ENCODE results near the gene TMC2. TPM values are rescaled to one million over a fixed set of nuclear protein-coding genes. Genes with fewer than 3 reads are reported as not detected.

The TMC2 gene
- total RNA-seq, 1 experiment from 2014 or later = not detected

GRCh38 chr20:2626853-2627541 is 90.6 kb downstream of the TMC2 start:
- Mint-ChIP-seq H3K27ac (no peak overlapping the region), H3K27me3 (ENCODE audit: low read depth) (peaks cover 34% of the 10 kb centered on the region), H3K4me3 (no peak overlapping the region), H3K9me3 (peaks cover 19% of the 10 kb centered on the region), H3K4me1 (no peaks in the 10 kb centered on the region), H3K36me3 (no peaks in the 10 kb centered on the region)
- no peak for DNase-seq (ENCODE audit: low spot score)
- no peak for ATAC-seq
- ChIA-PET POLR2A (no interaction called here), CTCF (no interaction called here)
- TF ChIP-seq NR3C1 (CRISPR knock-in tag; conservative IDR thresholded peaks at IDR 0.05; ENCODE audit: low read depth) = no peak
- TF ChIP-seq FOXK1 (CRISPR knock-in tag; IDR thresholded peaks at IDR 0.05) = no peak
- TF ChIP-seq, protein P1, sequence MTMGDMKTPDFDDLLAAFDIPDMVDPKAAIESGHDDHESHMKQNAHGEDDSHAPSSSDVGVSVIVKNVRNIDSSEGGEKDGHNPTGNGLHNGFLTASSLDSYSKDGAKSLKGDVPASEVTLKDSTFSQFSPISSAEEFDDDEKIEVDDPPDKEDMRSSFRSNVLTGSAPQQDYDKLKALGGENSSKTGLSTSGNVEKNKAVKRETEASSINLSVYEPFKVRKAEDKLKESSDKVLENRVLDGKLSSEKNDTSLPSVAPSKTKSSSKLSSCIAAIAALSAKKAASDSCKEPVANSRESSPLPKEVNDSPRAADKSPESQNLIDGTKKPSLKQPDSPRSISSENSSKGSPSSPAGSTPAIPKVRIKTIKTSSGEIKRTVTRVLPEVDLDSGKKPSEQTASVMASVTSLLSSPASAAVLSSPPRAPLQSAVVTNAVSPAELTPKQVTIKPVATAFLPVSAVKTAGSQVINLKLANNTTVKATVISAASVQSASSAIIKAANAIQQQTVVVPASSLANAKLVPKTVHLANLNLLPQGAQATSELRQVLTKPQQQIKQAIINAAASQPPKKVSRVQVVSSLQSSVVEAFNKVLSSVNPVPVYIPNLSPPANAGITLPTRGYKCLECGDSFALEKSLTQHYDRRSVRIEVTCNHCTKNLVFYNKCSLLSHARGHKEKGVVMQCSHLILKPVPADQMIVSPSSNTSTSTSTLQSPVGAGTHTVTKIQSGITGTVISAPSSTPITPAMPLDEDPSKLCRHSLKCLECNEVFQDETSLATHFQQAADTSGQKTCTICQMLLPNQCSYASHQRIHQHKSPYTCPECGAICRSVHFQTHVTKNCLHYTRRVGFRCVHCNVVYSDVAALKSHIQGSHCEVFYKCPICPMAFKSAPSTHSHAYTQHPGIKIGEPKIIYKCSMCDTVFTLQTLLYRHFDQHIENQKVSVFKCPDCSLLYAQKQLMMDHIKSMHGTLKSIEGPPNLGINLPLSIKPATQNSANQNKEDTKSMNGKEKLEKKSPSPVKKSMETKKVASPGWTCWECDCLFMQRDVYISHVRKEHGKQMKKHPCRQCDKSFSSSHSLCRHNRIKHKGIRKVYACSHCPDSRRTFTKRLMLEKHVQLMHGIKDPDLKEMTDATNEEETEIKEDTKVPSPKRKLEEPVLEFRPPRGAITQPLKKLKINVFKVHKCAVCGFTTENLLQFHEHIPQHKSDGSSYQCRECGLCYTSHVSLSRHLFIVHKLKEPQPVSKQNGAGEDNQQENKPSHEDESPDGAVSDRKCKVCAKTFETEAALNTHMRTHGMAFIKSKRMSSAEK (CRISPR knock-in tag; IDR thresholded peaks at IDR 0.05; ENCODE audit: borderline replicate concordance) = no peak
- TF ChIP-seq, protein P2, sequence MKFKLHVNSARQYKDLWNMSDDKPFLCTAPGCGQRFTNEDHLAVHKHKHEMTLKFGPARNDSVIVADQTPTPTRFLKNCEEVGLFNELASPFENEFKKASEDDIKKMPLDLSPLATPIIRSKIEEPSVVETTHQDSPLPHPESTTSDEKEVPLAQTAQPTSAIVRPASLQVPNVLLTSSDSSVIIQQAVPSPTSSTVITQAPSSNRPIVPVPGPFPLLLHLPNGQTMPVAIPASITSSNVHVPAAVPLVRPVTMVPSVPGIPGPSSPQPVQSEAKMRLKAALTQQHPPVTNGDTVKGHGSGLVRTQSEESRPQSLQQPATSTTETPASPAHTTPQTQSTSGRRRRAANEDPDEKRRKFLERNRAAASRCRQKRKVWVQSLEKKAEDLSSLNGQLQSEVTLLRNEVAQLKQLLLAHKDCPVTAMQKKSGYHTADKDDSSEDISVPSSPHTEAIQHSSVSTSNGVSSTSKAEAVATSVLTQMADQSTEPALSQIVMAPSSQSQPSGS (CRISPR knock-in tag; IDR thresholded peaks at IDR 0.05; ENCODE audit: borderline replicate concordance, low read depth) = no peak
- TF ChIP-seq, protein P3, sequence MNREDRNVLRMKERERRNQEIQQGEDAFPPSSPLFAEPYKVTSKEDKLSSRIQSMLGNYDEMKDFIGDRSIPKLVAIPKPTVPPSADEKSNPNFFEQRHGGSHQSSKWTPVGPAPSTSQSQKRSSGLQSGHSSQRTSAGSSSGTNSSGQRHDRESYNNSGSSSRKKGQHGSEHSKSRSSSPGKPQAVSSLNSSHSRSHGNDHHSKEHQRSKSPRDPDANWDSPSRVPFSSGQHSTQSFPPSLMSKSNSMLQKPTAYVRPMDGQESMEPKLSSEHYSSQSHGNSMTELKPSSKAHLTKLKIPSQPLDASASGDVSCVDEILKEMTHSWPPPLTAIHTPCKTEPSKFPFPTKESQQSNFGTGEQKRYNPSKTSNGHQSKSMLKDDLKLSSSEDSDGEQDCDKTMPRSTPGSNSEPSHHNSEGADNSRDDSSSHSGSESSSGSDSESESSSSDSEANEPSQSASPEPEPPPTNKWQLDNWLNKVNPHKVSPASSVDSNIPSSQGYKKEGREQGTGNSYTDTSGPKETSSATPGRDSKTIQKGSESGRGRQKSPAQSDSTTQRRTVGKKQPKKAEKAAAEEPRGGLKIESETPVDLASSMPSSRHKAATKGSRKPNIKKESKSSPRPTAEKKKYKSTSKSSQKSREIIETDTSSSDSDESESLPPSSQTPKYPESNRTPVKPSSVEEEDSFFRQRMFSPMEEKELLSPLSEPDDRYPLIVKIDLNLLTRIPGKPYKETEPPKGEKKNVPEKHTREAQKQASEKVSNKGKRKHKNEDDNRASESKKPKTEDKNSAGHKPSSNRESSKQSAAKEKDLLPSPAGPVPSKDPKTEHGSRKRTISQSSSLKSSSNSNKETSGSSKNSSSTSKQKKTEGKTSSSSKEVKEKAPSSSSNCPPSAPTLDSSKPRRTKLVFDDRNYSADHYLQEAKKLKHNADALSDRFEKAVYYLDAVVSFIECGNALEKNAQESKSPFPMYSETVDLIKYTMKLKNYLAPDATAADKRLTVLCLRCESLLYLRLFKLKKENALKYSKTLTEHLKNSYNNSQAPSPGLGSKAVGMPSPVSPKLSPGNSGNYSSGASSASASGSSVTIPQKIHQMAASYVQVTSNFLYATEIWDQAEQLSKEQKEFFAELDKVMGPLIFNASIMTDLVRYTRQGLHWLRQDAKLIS (CRISPR knock-in tag; IDR thresholded peaks at IDR 0.05; ENCODE audit: borderline replicate concordance) = no peak
- no peak for TF ChIP-seq ZNF425 (CRISPR knock-in tag; conservative IDR thresholded peaks at IDR 0.05)
- no peak for TF ChIP-seq PRRX2 (CRISPR knock-in tag; IDR thresholded peaks at IDR 0.05)
- TF ChIP-seq ATF1 (CRISPR knock-in tag; IDR thresholded peaks at IDR 0.05) = no peak
- no peak for TF ChIP-seq ZNF263 (CRISPR knock-in tag; IDR thresholded peaks at IDR 0.05; ENCODE audit: low read depth)
- TF ChIP-seq, protein P4, sequence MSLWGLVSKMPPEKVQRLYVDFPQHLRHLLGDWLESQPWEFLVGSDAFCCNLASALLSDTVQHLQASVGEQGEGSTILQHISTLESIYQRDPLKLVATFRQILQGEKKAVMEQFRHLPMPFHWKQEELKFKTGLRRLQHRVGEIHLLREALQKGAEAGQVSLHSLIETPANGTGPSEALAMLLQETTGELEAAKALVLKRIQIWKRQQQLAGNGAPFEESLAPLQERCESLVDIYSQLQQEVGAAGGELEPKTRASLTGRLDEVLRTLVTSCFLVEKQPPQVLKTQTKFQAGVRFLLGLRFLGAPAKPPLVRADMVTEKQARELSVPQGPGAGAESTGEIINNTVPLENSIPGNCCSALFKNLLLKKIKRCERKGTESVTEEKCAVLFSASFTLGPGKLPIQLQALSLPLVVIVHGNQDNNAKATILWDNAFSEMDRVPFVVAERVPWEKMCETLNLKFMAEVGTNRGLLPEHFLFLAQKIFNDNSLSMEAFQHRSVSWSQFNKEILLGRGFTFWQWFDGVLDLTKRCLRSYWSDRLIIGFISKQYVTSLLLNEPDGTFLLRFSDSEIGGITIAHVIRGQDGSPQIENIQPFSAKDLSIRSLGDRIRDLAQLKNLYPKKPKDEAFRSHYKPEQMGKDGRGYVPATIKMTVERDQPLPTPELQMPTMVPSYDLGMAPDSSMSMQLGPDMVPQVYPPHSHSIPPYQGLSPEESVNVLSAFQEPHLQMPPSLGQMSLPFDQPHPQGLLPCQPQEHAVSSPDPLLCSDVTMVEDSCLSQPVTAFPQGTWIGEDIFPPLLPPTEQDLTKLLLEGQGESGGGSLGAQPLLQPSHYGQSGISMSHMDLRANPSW (CRISPR knock-in tag; conservative IDR thresholded peaks at IDR 0.05; ENCODE audit: low read depth) = no peak
- no peak for TF ChIP-seq NFATC4 (CRISPR knock-in tag; IDR thresholded peaks at IDR 0.05)
- no peak for TF ChIP-seq CBFB (CRISPR knock-in tag; IDR thresholded peaks at IDR 0.05; ENCODE audit: low read depth)
- no peak for TF ChIP-seq ZNF281 (CRISPR knock-in tag; IDR thresholded peaks at IDR 0.05)
- no peak for TF ChIP-seq NR1H2 (CRISPR knock-in tag; IDR thresholded peaks at IDR 0.05)
- TF ChIP-seq AR (CRISPR knock-in tag; IDR thresholded peaks at IDR 0.05) = no peak
- TF ChIP-seq GRHL2 (CRISPR knock-in tag; IDR thresholded peaks at IDR 0.05; ENCODE audit: insufficient replicate concordance, severe bottlenecking) = no peak

Measured in WTC11 (cell line).